LNCAP (cell line): ENCODE results near the gene MRPL4.

Experiments used
- TF ChIP-seq, protein P1 (sequence below): fragments of 450-650 bp; IDR thresholded peaks from 2 replicates; pipeline ENCODE4 v1.5.1; 2017; ENCODE audit warnings: mild to moderate bottlenecking

The MRPL4 gene

DNA sequence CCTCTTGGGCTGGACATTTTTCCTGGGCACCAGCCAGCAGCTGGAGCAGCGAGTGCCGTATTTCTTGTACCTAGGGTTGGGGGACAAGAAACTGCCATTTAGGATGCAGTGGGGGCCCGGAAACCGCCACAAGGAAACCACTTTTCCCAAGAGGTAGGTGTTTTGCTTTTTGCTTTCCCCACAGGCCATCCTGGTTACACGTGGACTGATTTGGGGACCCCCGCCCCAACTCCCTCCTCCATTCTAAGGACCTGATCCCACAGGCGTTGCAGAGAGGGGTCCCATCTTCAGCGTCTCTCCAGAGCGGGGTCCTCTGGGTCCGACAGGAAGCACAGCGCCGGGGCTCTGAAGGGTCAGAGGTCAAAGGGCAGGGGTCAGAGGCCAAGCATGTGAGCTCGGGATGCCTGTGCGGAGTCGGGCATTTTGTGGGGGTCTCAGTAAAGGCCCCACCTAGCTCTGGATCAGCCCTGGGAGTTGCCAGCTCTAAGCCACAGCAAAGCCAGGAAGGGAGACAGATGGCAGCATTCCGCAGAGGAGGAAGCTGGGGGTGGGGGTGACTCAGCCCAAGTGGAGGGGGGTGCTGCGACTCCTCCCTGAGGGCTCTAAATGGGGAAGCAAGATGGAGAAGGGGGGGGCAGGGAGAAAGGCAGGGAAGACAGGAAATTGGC is 53.3 kb downstream of the MRPL4 start:
- TF ChIP-seq, protein P1, sequence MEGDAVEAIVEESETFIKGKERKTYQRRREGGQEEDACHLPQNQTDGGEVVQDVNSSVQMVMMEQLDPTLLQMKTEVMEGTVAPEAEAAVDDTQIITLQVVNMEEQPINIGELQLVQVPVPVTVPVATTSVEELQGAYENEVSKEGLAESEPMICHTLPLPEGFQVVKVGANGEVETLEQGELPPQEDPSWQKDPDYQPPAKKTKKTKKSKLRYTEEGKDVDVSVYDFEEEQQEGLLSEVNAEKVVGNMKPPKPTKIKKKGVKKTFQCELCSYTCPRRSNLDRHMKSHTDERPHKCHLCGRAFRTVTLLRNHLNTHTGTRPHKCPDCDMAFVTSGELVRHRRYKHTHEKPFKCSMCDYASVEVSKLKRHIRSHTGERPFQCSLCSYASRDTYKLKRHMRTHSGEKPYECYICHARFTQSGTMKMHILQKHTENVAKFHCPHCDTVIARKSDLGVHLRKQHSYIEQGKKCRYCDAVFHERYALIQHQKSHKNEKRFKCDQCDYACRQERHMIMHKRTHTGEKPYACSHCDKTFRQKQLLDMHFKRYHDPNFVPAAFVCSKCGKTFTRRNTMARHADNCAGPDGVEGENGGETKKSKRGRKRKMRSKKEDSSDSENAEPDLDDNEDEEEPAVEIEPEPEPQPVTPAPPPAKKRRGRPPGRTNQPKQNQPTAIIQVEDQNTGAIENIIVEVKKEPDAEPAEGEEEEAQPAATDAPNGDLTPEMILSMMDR: no peak

DNA sequence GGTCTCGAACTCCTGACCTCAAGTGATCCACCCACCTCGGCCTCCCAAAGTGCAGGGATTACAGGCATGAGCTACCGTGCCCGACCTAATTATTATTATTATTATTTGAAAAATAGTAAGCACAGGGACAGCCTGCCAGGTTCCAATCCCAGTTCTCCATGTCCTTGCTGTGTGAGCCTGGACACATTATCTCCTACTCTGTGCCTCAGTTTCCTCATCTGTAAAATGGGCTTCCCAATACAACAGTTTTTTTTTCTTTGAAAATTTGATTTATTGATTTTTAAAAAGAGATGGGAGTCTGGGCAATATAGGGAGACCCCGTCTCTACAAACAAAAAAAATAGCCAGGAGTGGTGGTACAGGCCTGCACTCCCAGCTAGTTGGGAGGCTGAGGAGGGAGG is 54.3 kb downstream of the MRPL4 start:
- TF ChIP-seq, protein P1: no peak

DNA sequence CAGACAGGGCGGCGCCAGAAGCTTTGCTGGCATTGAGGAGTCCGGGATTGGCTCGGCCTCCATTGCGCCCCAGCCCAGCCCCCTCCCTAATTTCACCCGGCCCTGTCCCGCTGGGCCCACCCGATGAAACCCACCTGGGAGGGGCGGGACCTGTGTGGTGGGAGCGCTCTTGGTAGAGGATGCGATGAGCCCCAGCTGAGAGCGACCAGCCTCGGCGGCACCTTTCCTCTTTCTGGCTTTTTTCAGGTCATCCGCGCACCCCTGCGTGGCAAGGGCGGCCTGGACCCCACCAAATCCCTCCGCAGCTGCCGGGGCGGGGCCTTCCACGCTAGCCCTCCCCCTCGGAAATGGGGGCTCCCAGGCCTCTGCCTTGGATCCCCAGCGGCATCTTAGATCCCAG is 57.4 kb downstream of the MRPL4 start, which contains the start of gene ZGLP1:
Gene ZGLP1, minus strand, starts transcription at position 393 of the 400 bp plus-strand sequence.
- TF ChIP-seq, protein P1: no peak
